NCI-H1436 (cell line): ENCODE results near the gene OR8K3.

ENCODE experiments used
- DNase-seq: peaks from one replicate; lab custom pipeline; 2025; lab: John Stamatoyannopoulos, UW

Gene OR8K3

GRCh38 chr11:56314844-56315243, at the start of gene OR8K3:
TSS of gene OR8K3 (plus strand) at chr11:56315144. CDS start at chr11:56318307, 3,163 bp downstream.
- DNase-seq = no peak

GRCh38 chr11:56271092-56271491, 43.9 kb upstream of the OR8K3 start:
- no peak for DNase-seq

- DNase-seq = no peak
These were observed 41.1 kb upstream of the OR8K3 start, which contains the start of gene OR5T1 for GRCh38 chr11:56273854-56274253. TSS of gene OR5T1 (plus strand) at chr11:56274154. CDS start at chr11:56275639, 1,485 bp downstream.

GRCh38 chr11:56292154-56292553, 22.8 kb upstream of the OR8K3 start, which contains the start of gene OR8H1:
TSS of gene OR8H1 (minus strand) at chr11:56292254. CDS start at chr11:56291062, 1,192 bp downstream.
- DNase-seq = no peak

GRCh38 chr11:56296898-56297297, 18.0 kb upstream of the OR8K3 start:
- DNase-seq = no peak

GRCh38 chr11:56307836-56308235, 7.1 kb upstream of the OR8K3 start:
- DNase-seq = no peak

- no peak for DNase-seq
These were observed 17.0 kb downstream of the OR8K3 start for GRCh38 chr11:56331861-56332491.

GRCh38 chr11:56333156-56333555, 18.2 kb downstream of the OR8K3 start:
- DNase-seq = no peak

- DNase-seq = no peak
These were observed 25.3 kb downstream of the OR8K3 start for GRCh38 chr11:56340289-56340688.

GRCh38 chr11:56345739-56346138, 30.8 kb downstream of the OR8K3 start, which contains the start of gene OR8K1:
TSS of gene OR8K1 (plus strand) at chr11:56346039. CDS start at chr11:56346039, 0 bp downstream.
- DNase-seq = no peak

GRCh38 chr11:56353991-56354390, 39.0 kb downstream of the OR8K3 start, which contains the start of gene OR8J1:
TSS of gene OR8J1 (plus strand) at chr11:56354291. CDS start at chr11:56360247, 5,956 bp downstream.
- no peak for DNase-seq
